Stimulated activated effector memory CD8-positive, alpha-beta T cell treated with anti-CD3 and anti-CD28 coated beads, Interleukin-12 subunit alpha, Interleukin-12 subunit beta, amount 100 ng/mL, for 72 hours (primary cell): Measurements from ENCODE around the gene USP1.

ENCODE experiments used
- ATAC-seq: fragments of 150-1000 bp; cut with Tn5 transposase; 2 replicates; pipeline ENCODE4 v1.10.0; 2021
- DNase-seq, 2 donors: peaks; one replicate each; pipeline ENCODE4 v3.0.0; 2021 to 2022; ENCODE audit warnings: low spot score in 2 of 2
- H3K27ac Mint-ChIP-seq: one replicate; pipeline ENCODE4 v1.8.0; 2022; ENCODE audit warnings: mild to moderate bottlenecking, mixed read lengths
- H3K36me3 Mint-ChIP-seq: one replicate; pipeline ENCODE4 v1.8.0; 2022; ENCODE audit warnings: mild to moderate bottlenecking, mixed read lengths
- H3K4me1 Mint-ChIP-seq: one replicate; pipeline ENCODE4 v1.8.0; 2022; ENCODE audit warnings: mixed read lengths
- H3K4me3 Mint-ChIP-seq: one replicate; pipeline ENCODE4 v1.8.0; 2022; ENCODE audit warnings: mild to moderate bottlenecking, mixed read lengths
- H3K9me3 Mint-ChIP-seq: one replicate; pipeline ENCODE4 v1.8.0; 2022; ENCODE audit warnings: mixed read lengths

The USP1 gene, protein sequence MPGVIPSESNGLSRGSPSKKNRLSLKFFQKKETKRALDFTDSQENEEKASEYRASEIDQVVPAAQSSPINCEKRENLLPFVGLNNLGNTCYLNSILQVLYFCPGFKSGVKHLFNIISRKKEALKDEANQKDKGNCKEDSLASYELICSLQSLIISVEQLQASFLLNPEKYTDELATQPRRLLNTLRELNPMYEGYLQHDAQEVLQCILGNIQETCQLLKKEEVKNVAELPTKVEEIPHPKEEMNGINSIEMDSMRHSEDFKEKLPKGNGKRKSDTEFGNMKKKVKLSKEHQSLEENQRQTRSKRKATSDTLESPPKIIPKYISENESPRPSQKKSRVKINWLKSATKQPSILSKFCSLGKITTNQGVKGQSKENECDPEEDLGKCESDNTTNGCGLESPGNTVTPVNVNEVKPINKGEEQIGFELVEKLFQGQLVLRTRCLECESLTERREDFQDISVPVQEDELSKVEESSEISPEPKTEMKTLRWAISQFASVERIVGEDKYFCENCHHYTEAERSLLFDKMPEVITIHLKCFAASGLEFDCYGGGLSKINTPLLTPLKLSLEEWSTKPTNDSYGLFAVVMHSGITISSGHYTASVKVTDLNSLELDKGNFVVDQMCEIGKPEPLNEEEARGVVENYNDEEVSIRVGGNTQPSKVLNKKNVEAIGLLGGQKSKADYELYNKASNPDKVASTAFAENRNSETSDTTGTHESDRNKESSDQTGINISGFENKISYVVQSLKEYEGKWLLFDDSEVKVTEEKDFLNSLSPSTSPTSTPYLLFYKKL

GRCh38 chr1:62436466-62437272 is at the start of gene USP1:
Gene USP1, plus strand, starts transcription at chr1:62437049. Its CDS starts 2,819 bp downstream, at chr1:62439868.
- Mint-ChIP-seq H3K4me3 (peak within 1 kb of the TSS; percentile 85), H3K27ac (peak within 1 kb of the TSS; percentile 98), H3K9me3 (peaks cover 2% of the 10 kb centered on the region), H3K36me3 (peaks cover 50% of the 10 kb centered on the region), H3K4me1 (peaks cover 19% of the 10 kb centered on the region)
- DNase-seq (peak; percentile 85 to 97), ATAC-seq (peak; percentile 90)

- no peak for DNase-seq
- H3K4me3 Mint-ChIP-seq, result no peak overlapping the region
- H3K4me1 Mint-ChIP-seq, result no peaks in the 10 kb centered on the region
- H3K9me3 Mint-ChIP-seq, result no peaks in the 10 kb centered on the region
- no peak overlapping the region for H3K27ac Mint-ChIP-seq
- no peaks in the 10 kb centered on the region for H3K36me3 Mint-ChIP-seq
- no peak for ATAC-seq
These were observed 47.3 kb upstream of the USP1 start for GRCh38 chr1:62389531-62389930.

DNA sequence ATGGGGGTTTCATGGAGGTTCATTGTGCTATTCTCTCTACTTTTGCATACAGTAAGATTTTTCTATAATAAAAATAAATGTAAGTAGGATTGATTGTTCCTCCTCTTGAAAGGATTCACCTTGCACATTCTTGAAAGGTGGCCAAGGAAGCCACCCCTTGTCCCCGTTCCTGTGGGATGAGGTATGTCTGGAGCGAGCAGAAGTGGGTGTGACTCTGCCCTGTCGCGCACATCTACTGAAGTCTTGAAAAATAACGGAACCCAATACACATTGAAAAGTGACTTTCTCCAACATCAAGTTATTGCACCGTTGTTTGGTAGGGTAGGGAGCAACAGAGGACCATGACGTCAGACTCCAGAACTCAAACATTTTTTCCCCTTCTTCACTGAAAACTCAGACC is 46.8 kb upstream of the USP1 start:
- Mint-ChIP-seq H3K4me1 (no peaks in the 10 kb centered on the region), H3K9me3 (no peaks in the 10 kb centered on the region), H3K27ac (no peak overlapping the region), H3K36me3 (no peaks in the 10 kb centered on the region), H3K4me3 (no peak overlapping the region)
- ATAC-seq (no peak), DNase-seq (no peak)

- H3K4me3 Mint-ChIP-seq, result no peak overlapping the region
- no peaks in the 10 kb centered on the region for H3K9me3 Mint-ChIP-seq
- no peak overlapping the region for H3K27ac Mint-ChIP-seq
- no peaks in the 10 kb centered on the region for H3K4me1 Mint-ChIP-seq
- peak in 1 of 2 donors; percentile 52 for DNase-seq
- H3K36me3 Mint-ChIP-seq, result no peaks in the 10 kb centered on the region
- ATAC-seq, result peak; percentile 58
These were observed 45.4 kb upstream of the USP1 start for GRCh38 chr1:62391369-62391971.

GRCh38 chr1:62392951-62393350 is 43.9 kb upstream of the USP1 start:
- no peak for DNase-seq
- H3K36me3 Mint-ChIP-seq, result no peaks in the 10 kb centered on the region
- H3K9me3 Mint-ChIP-seq, result no peaks in the 10 kb centered on the region
- no peaks in the 10 kb centered on the region for H3K4me1 Mint-ChIP-seq
- no peak overlapping the region for H3K4me3 Mint-ChIP-seq
- H3K27ac Mint-ChIP-seq, result no peak overlapping the region
- ATAC-seq, result no peak

DNA sequence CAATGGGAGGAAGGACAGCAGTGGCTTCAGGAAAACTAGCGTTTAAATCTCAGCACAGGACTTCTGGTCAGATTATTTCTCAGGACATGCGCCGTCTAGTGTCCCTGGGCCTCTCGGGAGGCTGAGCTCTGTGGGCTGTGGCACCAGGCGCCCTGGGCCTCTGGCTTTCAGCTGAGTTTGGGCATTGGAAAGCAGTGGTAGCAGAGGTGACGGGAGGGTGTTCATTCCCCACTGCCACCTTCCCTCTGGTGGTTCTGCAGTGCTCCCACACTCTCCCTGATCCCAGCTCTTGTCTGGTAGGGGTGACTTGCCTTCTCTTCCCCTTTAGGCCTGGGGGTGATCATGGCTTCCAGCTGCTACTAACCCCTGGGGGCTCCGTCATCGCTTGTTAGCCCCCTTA is 42.2 kb upstream of the USP1 start:
- Mint-ChIP-seq H3K9me3 (no peaks in the 10 kb centered on the region), H3K4me1 (no peaks in the 10 kb centered on the region), H3K27ac (no peak overlapping the region), H3K4me3 (no peak overlapping the region), H3K36me3 (no peaks in the 10 kb centered on the region)
- DNase-seq (no peak), ATAC-seq (no peak)

- peak; percentile 22 for ATAC-seq
These were observed 41.6 kb upstream of the USP1 start for GRCh38 chr1:62395291-62395690.

DNA sequence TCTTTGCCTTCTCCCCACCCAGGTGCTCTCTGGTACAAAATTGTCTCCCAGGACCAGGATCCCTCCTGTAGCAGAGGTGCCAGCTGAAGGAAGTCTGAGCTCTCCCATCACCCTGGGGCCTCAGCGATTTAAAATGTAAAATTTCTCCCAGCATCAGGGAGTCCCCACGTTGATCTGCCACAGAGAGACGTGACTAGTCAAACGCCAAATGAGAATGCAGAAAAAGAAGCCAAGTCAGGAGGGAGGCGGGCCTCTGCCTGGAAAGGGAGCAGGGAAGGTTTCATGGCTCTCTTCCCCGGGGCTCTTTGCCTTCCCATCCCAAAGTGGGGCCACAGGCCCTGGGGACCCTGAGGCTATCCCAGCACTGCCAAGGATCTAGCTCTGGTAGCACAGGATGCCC is 40.0 kb upstream of the USP1 start:
- H3K36me3 Mint-ChIP-seq, result no peaks in the 10 kb centered on the region
- ATAC-seq (no peak), DNase-seq (no peak)
- no peak overlapping the region for H3K4me3 Mint-ChIP-seq
- no peak overlapping the region for H3K27ac Mint-ChIP-seq
- H3K9me3 Mint-ChIP-seq, result no peaks in the 10 kb centered on the region
- no peaks in the 10 kb centered on the region for H3K4me1 Mint-ChIP-seq

More at GRCh38 chr1:62395291-62395690, 41.6 kb upstream of the USP1 start:
- no peaks in the 10 kb centered on the region for H3K9me3 Mint-ChIP-seq
- H3K4me1 Mint-ChIP-seq, result no peaks in the 10 kb centered on the region
- no peak for DNase-seq
- no peaks in the 10 kb centered on the region for H3K36me3 Mint-ChIP-seq
- no peak overlapping the region for H3K27ac Mint-ChIP-seq
- H3K4me3 Mint-ChIP-seq, result no peak overlapping the region

GRCh38 chr1:62397301-62397700 is 39.5 kb upstream of the USP1 start:
- H3K36me3 Mint-ChIP-seq, result no peaks in the 10 kb centered on the region
- ATAC-seq (no peak), DNase-seq (no peak)
- no peaks in the 10 kb centered on the region for H3K4me1 Mint-ChIP-seq
- H3K9me3 Mint-ChIP-seq, result no peaks in the 10 kb centered on the region
- no peak overlapping the region for H3K27ac Mint-ChIP-seq
- no peak overlapping the region for H3K4me3 Mint-ChIP-seq

- DNase-seq (no peak), ATAC-seq (no peak)
- Mint-ChIP-seq H3K4me3 (no peak overlapping the region), H3K36me3 (no peaks in the 10 kb centered on the region), H3K27ac (no peak overlapping the region), H3K4me1 (no peaks in the 10 kb centered on the region), H3K9me3 (no peaks in the 10 kb centered on the region)
These were observed 38.5 kb upstream of the USP1 start for GRCh38 chr1:62398377-62398776.

DNA sequence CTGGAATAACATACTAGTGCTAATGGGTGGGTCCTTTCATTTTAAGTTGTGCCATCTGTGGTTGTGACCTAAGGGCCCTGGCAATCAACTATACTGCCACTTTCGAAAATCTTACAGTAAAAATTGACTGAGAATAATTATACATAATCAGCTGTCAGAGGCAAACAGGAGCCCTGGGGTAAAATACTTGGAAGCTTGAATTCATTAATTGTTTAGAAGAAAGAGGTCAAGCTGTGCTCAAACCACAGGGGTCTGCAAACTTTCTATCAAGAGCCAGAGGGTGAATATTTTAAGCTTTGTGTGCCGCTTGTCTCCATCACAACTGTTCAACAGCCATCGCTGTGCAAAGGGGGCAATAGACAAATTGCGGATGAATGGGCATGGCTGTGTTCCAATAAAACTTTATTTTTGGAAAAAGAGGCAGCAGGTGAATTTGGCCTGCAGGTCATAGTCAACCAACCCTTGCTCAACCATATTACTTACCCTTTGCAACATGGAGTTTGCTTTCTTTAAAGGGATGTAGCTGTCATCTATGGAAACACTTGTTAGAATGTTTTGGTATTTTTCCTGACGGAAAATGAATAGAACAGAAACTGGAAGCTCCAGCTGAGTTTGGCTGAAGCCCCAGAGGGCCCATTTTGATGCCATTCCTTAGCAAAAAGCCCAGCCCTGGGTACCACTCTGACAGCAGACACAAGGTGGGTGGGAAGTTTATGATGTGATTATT is 35.7 kb upstream of the USP1 start:
- Mint-ChIP-seq H3K4me3 (no peak overlapping the region), H3K4me1 (no peaks in the 10 kb centered on the region), H3K9me3 (no peaks in the 10 kb centered on the region), H3K36me3 (no peaks in the 10 kb centered on the region), H3K27ac (no peak overlapping the region)
- DNase-seq, result no peak
- ATAC-seq, result no peak

DNA sequence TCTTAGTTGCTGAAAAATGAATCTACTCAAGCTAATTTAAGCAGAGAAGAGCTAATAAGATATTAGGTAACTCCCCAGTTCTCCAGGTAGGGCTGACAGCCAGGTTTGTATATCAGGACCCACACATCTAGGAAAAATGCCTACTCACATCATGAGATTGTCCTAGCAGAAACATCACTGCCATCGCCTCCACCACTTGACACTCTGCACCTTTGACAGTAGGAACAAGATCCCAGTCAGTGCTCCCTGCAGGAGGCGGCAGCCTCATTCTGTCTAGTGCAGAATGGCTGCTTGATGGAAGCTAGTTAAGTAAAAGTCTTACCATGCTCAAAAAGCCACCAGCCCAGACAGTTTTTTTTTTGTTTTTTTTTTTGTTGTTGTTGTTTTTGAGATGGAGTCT is 31.6 kb upstream of the USP1 start:
- Mint-ChIP-seq H3K4me1 (no peaks in the 10 kb centered on the region), H3K4me3 (no peak overlapping the region), H3K27ac (no peak overlapping the region), H3K36me3 (no peaks in the 10 kb centered on the region), H3K9me3 (no peaks in the 10 kb centered on the region)
- DNase-seq (no peak), ATAC-seq (no peak)

GRCh38 chr1:62406576-62406975 is 30.3 kb upstream of the USP1 start:
- Mint-ChIP-seq H3K4me3 (no peak overlapping the region), H3K36me3 (no peaks in the 10 kb centered on the region), H3K9me3 (no peaks in the 10 kb centered on the region), H3K4me1 (no peaks in the 10 kb centered on the region), H3K27ac (no peak overlapping the region)
- ATAC-seq, result no peak
- no peak for DNase-seq

GRCh38 chr1:62407398-62408009 is 29.3 kb upstream of the USP1 start:
- Mint-ChIP-seq H3K4me1 (no peaks in the 10 kb centered on the region), H3K9me3 (no peaks in the 10 kb centered on the region), H3K36me3 (no peaks in the 10 kb centered on the region), H3K4me3 (no peak overlapping the region), H3K27ac (no peak overlapping the region)
- DNase-seq (no peak), ATAC-seq (peak; percentile 32)
